HG02970 (cell line): ENCODE results near the gene STK31.
"Not testable (repeated sequence)": the region's sequence is repeated elsewhere in the genome, so short reads cannot be mapped to it uniquely, and the experiment has no call there.

Experiments used
- ATAC-seq: cut with Tn5 transposase; IDR thresholded peaks from one replicate; pipeline ENCODE4 v1.9.1; 2021; ENCODE audit warnings: mild to moderate bottlenecking, moderate library complexity, moderate number of reproducible peaks; ENCODE audit not compliant: unreplicated experiment, low FRiP score

STK31 gene, protein sequence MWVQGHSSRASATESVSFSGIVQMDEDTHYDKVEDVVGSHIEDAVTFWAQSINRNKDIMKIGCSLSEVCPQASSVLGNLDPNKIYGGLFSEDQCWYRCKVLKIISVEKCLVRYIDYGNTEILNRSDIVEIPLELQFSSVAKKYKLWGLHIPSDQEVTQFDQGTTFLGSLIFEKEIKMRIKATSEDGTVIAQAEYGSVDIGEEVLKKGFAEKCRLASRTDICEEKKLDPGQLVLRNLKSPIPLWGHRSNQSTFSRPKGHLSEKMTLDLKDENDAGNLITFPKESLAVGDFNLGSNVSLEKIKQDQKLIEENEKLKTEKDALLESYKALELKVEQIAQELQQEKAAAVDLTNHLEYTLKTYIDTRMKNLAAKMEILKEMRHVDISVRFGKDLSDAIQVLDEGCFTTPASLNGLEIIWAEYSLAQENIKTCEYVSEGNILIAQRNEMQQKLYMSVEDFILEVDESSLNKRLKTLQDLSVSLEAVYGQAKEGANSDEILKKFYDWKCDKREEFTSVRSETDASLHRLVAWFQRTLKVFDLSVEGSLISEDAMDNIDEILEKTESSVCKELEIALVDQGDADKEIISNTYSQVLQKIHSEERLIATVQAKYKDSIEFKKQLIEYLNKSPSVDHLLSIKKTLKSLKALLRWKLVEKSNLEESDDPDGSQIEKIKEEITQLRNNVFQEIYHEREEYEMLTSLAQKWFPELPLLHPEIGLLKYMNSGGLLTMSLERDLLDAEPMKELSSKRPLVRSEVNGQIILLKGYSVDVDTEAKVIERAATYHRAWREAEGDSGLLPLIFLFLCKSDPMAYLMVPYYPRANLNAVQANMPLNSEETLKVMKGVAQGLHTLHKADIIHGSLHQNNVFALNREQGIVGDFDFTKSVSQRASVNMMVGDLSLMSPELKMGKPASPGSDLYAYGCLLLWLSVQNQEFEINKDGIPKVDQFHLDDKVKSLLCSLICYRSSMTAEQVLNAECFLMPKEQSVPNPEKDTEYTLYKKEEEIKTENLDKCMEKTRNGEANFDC

GRCh38 chr7:23710000-23710399 is at the start of gene STK31:
STK31 (plus strand) TSS chr7:23710219; CDS start chr7:23710286, 67 bp downstream.
- ATAC-seq, result no peak

GRCh38 chr7:23661385-23661784 is 48.6 kb upstream of the STK31 start:
- ATAC-seq, result no peak

DNA sequence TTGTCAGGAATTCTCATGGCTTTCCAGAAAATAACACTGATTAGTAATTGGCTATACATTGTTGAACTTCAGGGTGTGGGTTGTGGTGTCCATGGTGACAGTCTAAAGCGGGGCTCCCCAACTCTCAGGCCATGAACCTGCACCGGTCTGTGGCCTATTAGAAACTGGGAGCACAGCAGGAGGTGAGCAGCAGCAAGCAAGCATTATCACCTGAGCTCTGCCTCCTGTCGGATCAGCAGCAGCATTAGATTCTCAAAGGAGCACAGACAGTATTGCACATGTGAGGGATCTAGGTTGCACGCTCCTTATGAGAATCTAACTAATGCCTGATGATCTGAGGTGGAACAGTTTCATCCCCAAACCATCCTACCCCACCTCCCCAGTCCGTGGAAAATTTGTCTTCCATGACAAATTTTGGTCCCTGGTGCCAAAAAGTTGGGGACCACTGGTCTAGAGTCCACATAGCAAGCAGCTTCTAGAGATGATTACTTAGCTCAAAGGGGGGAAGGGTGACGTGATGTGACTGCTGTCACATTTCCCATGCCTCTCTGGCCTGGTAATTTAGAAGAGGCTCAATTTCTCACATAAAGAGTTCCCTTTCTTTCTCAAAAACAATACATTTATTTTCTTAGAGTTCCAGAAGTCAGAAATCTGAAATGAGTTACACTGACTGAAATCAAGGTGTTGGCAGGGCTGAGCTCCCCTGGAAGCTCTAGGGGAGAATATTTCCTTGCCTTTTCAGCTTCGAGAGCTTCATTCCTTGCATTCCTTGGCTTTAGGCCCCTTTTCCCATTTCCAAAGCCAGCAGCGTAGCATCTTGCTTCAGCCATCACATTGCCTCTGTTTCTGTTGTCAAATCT is 47.7 kb upstream of the STK31 start:
- no peak for ATAC-seq

DNA sequence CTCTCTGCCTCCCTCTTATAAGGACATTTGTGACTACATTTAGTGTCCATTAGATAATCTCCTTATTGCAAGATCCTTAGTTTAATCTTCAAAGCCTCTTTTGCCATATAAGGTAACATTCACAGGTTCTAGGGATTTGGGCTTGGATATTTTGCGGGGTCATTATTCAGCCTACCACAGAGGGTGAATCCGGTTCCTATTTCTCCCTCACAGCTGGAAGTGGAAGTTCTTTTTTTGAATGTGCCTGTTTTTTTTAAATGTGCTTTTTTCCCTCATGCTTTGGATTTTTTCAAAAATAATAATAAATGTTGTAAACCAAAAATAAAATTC is 47.1 kb upstream of the STK31 start:
- no peak for ATAC-seq

DNA sequence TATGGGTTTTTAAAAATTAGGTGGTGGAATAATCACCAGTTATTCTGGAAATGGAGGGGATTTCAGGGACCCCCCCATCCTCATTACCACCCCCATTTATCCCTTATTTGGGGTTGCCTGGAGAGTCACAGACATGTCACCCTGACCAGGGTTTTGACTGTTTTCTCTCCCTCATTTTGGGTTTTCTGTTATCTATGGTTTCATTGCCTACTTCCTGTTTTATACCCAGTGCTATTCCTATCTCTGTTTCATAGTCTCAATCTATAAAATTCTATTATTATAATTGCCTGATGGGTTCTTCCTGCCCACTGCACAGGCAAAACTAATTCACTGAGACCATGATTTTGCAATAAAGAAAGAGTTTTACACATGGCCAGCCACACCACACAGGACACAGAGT is 45.9 kb upstream of the STK31 start:
- no peak for ATAC-seq

DNA sequence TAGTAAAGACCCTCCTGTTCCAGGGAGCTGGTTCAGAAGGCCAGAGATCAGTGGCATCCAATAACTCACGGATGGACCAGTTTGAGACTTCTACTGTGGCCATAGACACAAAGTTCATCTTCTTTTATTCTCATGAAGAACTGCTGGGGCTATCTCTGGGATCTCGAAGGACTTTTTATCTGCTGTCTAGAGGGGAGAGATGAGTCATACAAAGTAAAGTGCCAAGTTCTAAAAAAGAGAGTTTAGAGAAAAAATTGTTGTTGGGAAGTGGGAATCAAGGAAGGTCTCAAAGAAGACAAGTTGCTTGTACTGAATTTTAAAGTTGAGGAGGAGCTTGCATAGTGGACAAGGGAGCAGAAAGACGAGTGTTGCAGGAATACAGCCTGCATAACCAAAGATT is 38.0 kb upstream of the STK31 start:
- ATAC-seq, result no peak

DNA sequence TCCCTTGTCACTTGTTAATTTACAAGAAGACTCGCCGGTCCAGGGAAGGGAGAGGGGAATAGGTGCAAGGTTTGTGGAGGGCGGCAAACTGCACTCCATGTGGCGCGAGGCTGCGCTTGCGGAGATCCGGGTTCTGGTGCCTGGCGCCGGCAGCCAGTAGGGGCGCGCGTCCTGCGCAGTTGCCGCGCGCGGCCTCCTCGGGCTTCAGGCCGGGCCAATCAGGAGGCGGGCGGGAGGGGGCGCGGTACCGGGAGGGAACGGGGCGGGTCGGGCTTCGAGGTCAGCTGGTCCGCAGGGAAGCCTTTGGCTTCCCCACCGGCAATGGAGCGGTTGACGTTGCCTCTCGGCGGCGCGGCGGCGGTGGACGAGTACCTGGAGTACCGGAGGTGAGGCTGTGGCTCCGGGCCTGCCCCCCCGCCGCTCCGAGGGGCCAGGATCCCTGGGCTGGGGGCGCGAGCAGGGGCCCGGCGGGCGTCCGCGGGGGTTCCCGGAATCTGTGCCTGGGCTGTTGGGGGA is 30.1 kb upstream of the STK31 start, which contains the start of gene FAM221A:
Gene FAM221A, plus strand, starts transcription at position 302 of the 516 bp plus-strand sequence. Its CDS starts 20 bp downstream, at position 322.
- peak; percentile 98 for ATAC-seq

DNA sequence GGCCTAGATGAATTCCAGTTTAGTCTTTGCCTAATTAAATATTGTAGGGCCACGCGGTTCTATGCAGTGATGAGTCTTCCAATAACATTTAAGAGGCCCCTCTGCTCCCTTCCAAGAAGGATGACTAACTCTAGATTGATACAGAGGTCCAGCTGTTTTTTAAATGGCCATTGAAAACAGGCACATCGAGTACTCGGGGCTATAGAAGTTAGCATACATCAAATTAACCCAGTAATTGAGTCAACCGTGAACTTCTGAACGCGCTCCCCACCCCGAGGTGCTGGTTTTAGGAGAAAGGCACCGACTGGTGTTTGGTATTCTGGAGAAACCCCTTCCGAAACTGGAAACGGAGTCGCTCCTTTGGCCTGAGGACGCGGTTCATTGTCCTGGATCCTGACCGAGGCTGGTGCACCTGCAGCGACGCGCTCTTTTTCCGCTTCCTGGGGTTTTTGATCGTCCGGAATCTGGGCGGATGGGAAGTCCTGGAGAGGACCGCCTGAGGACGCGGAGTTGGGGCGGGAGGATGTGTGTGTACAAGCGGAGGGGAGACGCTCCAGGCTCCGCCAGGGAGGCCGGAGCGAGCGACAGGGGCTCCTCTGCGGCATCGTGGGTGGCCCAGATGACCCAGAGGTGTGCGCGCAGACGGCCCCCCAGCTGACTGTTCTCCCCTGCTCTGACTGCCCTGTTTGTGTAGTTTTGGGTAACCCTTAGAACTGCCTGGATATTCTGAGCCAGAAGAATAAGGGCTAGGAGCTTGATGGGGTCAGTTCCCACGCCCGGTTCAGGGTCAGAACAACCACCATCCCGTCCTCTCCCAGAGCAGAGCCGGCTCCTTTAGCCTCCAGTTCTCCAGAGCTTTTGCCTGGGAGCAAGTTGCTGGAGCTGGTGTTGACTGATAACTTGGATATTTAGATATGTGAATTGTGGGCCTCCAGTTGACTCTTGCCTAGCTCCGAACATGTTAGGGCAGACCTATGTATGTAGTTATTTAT is 29.3 kb upstream of the STK31 start:
- no peak for ATAC-seq

GRCh38 chr7:23684041-23684440 is 26.0 kb upstream of the STK31 start:
- not testable (repeated sequence) for ATAC-seq

- ATAC-seq, result no peak
These were observed 24.3 kb upstream of the STK31 start for GRCh38 chr7:23685731-23686130.

DNA sequence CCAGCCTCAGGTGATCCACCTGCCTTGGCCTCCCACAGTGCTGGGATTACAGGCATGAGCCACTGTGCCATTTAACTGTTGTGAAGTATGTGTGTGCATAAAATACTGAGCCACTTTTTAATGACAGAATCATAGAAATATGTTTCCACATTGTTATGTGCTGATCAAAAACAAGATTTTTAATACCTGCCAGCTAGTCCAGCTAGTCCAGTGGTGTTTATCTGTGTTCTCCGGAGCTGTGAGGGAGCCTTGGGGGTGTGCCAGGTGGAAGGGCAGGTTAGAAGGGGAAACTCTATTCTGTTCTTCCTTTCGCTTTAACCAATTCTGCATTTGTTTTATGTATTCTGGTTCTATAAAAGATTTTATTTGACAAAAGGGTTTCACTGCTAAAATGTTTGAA is 23.0 kb upstream of the STK31 start:
- ATAC-seq, result no peak

- no peak for ATAC-seq
These were observed 20.9 kb upstream of the STK31 start for GRCh38 chr7:23689165-23689564.

DNA sequence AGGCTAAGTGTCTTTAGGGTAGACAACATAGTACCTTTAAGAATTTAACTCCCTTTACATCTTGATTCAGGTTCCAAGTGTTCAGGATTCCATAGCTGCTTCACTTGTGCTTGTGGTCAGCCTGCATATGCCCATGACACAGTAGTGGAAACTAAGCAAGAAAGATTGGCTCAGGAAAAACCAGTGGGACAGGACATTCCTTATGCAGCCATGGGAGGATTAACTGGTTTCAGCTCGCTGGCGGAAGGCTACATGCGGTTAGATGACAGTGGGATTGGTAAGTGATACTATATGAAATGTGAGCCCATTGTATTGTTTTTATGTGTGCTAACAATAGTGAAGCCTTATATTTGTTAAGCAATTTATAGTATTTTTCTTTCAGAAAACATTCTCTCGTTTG is 18.7 kb upstream of the STK31 start:
- ATAC-seq, result no peak

- ATAC-seq, result no peak
These were observed 16.8 kb upstream of the STK31 start for GRCh38 chr7:23693224-23693623.

DNA sequence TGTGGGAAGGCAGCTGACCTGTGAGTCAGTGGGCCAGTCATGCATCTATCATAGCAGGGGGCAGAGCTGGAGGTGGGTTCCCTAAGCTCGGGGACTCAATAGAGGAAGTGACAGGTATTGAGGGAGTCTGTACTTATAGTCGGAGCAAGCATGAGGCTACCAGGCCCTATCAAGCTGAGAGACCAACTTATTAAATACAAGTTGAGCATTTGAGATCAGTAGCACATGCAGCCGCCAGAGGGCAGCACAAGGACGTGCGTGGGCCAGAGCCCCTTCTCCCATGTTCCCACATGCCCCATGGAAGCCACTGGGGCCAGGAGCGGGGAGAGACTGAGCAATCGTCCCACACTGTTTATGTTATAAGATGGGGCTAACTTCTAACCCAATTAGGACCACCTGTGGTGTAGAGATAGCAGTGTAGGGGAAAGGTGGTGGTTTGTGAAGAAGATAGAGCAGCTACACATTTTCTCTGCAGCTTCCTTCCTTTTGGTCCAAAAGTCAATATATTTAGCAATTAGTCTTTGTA is 13.0 kb upstream of the STK31 start:
- no peak for ATAC-seq

DNA sequence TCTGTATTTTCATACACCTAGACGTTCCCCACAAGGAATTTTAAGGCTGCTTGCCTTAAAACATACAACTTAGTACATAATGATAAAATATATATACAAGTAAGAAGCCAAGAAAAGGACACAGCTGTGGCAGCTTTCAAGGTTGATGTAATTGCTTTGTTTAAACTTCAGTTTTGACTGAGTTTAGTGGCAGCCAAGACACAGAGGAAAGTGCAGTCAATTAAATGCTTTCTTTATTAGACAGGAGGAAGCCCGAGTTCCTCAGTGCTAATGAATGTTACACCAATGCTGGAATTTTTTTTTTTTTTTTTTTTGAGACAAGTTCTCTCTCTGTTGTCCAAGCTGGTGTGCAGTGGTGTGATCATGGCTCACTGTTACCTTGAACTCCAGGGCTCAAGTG is 11.2 kb upstream of the STK31 start:
- ATAC-seq, result no peak

GRCh38 chr7:23700046-23700445 is 10.0 kb upstream of the STK31 start:
- ATAC-seq, result no peak

- no peak for ATAC-seq
These were observed 803 bp upstream of the STK31 start for GRCh38 chr7:23709081-23709750.
